Body of pancreas (tissue), 4 donors: ENCODE results near the gene MKI67.

ENCODE experiments used
- CTCF ChIP-seq, 7 experiments: fragments of 450-650 bp in 4 of 7; fragments of 200-600 bp in 3 of 7; sonication (generic) in 3 of 7; IDR thresholded peaks; one replicate each; pipeline ENCODE4 v1.5.1; 2016 to 2019; ENCODE audit warnings: antibody characterized with exemption in 7 of 7
- POLR2A ChIP-seq, 3 donors: fragments of 450-650 bp; IDR thresholded peaks; one replicate each; pipeline ENCODE4 v1.6.1; 2016; ENCODE audit warnings: antibody characterized with exemption in 3 of 3, mild to moderate bottlenecking in 2 of 3

GRCh38 chr10:128115356-128115755 is 10.9 kb downstream of the MKI67 start:
- TF ChIP-seq CTCF (IDR thresholded peaks at IDR 0.05) (no peak), POLR2A (IDR thresholded peaks at IDR 0.05) (no peak)
